Prostate gland (tissue), 2 donors: ENCODE measurements around the gene ANKRD34B. TPM values are rescaled to one million over a fixed set of nuclear protein-coding genes. Genes with fewer than 3 reads are reported as not detected.
A peak's percentile ranks its signal among the peaks of the same experiment; 100 is the strongest.

Source experiments
- DNase-seq: peaks from one replicate; pipeline ENCODE4 v3.0.0-alpha.2; 2019; ENCODE audit warnings: low spot score
- H3K27ac ChIP-seq, 2 donors: fragments of 200-600 bp; sonication (generic); 2 replicates each; pipeline ENCODE4 v1.5.1; 2017 to 2019
- H3K27me3 ChIP-seq: fragments of 200-600 bp; sonication (generic); replicated peaks from 2 replicates; pipeline ENCODE4 v1.5.1; 2019; ENCODE audit not compliant: insufficient read depth
- H3K36me3 ChIP-seq, 2 donors: fragments of 200-600 bp; sonication (generic); 1 replicate in 1 of 2; 2 replicates in 1 of 2; pipeline versions ENCODE4 v1.5.1 to v1.8.1; 2017 to 2019
- H3K4me1 ChIP-seq: fragments of 200-600 bp; sonication (generic); replicated peaks from 2 replicates; pipeline ENCODE4 v1.5.1; 2019
- H3K4me3 ChIP-seq, 2 donors: fragments of 200-600 bp; sonication (generic); 2 replicates each; pipeline ENCODE4 v1.5.1; 2017 to 2019
- H3K9me3 ChIP-seq: fragments of 200-600 bp; sonication (generic); 2 replicates; pipeline ENCODE4 v1.5.1; 2017
- CTCF ChIP-seq, 4 experiments: fragments of 200-600 bp in 2 of 4; fragments of 450-650 bp in 2 of 4; sonication (generic) in 2 of 4; IDR thresholded peaks; 1 replicate in 3 of 4; 2 replicates in 1 of 4; pipeline ENCODE4 v1.5.1; 2016 to 2019; ENCODE audit warnings: antibody characterized with exemption in 4 of 4, mild to moderate bottlenecking in 2 of 4, moderate library complexity in 2 of 4
- POLR2A ChIP-seq: fragments of 450-650 bp; IDR thresholded peaks from one replicate; pipeline ENCODE4 v1.6.1; 2016; ENCODE audit warnings: antibody characterized with exemption, mild to moderate bottlenecking
- POLR2AphosphoS5 ChIP-seq: sonication (generic); formaldehyde crosslinking; IDR thresholded peaks from one replicate; pipeline ENCODE4 v1.6.1; 2017; ENCODE audit warnings: antibody characterized with exemption
- WGBS: methylation state at CpG from one replicate; pipeline ENCODE4 v1.1.5; 2018; 5-methylcytosine and 5-hydroxymethylcytosine counted together
- intact Hi-C: fragments of 100-400 bp; cut with DNase I; formaldehyde crosslinking; loops from one replicate; pipeline ENCODE4 v1.14.2; 2022
- total RNA-seq, 2 donors: library from RNA; depleted of rRNA; stranded (reverse); fragments of >200 nt; gene quantifications; one replicate each; pipeline ENCODE4 v1.1.0, GENCODE V29; 2016

Gene ANKRD34B
- under 1 TPM in 1 of 2 donors, not detected in 1; 0.18 TPM for total RNA-seq

- no peak for TF ChIP-seq POLR2AphosphoS5
- TF ChIP-seq CTCF (IDR thresholded peaks at IDR 0.05), result no peak
- no peak for TF ChIP-seq POLR2A
- Histone ChIP-seq H3K4me3 (peak within 1 kb of the TSS; percentile 14 to 27), H3K9me3 (no peaks in the 10 kb centered on the region), H3K4me1 (peaks cover 4% of the 10 kb centered on the region), H3K27me3 (peaks cover 21% of the 10 kb centered on the region), H3K36me3 (no peaks in the 10 kb centered on the region), H3K27ac (no peak within 1 kb of the TSS)
- no peak for DNase-seq
- WGBS, result 4% methylated on average over 39 of the region's 73 CpGs
- intact Hi-C loops, result no loop called here
These were observed at the start of gene ANKRD34B for GRCh38 chr5:80569961-80570786. TSS of gene ANKRD34B (minus strand) at chr5:80570280. CDS start at chr5:80560019, 10,261 bp downstream.

- Histone ChIP-seq H3K36me3 (no peaks in the 10 kb centered on the region), H3K27ac (no peak overlapping the region), H3K27me3 (no peaks in the 10 kb centered on the region), H3K9me3 (no peaks in the 10 kb centered on the region), H3K4me1 (no peaks in the 10 kb centered on the region), H3K4me3 (no peak overlapping the region)
- intact Hi-C loops, result no loop called here
- DNase-seq, result no peak
- TF ChIP-seq CTCF (IDR thresholded peaks at IDR 0.05), result no peak
- WGBS, result 94% methylated on average over 1 of the region's 1 CpG
These were observed 49.0 kb upstream of the ANKRD34B start for GRCh38 chr5:80619086-80619485.

GRCh38 chr5:80618438-80618837 is 48.4 kb upstream of the ANKRD34B start:
- Histone ChIP-seq H3K27me3 (no peaks in the 10 kb centered on the region), H3K9me3 (no peaks in the 10 kb centered on the region), H3K27ac (no peak overlapping the region), H3K4me3 (no peak overlapping the region), H3K36me3 (no peaks in the 10 kb centered on the region), H3K4me1 (no peaks in the 10 kb centered on the region)
- TF ChIP-seq POLR2A (no peak), POLR2AphosphoS5 (no peak), CTCF (IDR thresholded peaks at IDR 0.05) (no peak)
- intact Hi-C loops, result no loop called here
- 99% methylated on average over 4 of the region's 4 CpGs for WGBS
- no peak for DNase-seq

DNA sequence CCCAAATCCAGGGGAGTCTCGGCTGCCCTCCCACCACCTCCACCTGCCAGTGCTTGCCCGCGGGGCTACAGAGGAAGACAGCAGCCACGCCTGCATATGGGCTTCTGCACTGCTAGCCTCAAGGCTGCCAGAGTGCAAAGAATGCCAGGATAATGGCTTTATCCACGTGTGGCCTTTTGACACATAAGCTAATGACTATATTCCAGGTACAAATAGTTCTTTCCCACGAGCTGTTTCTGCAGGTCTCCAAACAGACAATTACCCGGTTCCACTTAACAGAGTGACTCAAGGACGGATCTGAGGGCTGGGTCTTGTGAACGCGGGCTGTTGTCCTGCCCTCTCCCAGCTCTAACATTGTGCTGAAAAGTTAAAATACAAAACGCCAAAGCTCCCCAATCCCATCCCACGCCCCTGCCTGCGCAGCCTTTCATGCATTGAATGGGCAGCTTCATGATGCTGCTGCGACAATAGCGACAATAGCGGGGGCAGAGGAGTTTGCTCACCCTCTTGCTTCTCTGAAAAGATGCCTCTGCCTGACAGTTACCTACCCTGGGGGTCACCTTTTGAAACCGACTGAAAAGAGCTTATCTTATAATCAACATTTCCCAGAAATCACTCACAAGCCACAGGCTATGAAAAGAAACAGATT is 45.3 kb upstream of the ANKRD34B start:
- Histone ChIP-seq H3K9me3 (no peaks in the 10 kb centered on the region), H3K4me1 (no peaks in the 10 kb centered on the region), H3K4me3 (no peak overlapping the region), H3K36me3 (no peaks in the 10 kb centered on the region), H3K27ac (no peak overlapping the region), H3K27me3 (no peaks in the 10 kb centered on the region)
- WGBS, result 59% methylated on average over 17 of the region's 17 CpGs
- intact Hi-C loops, result no loop called here
- no peak for DNase-seq
- TF ChIP-seq CTCF (IDR thresholded peaks at IDR 0.05), result no peak
- no peak for TF ChIP-seq POLR2AphosphoS5
- TF ChIP-seq POLR2A, result no peak
